NCI-H2171 treated with DMSO at 0.1 percent for 48 hours (cell line): ENCODE results near the gene SIRPD.
"Not testable (repeated sequence)": the region's sequence is repeated elsewhere in the genome, so short reads cannot be mapped to it uniquely, and the experiment has no call there.

Source experiments
- DNase-seq: peaks from one replicate; lab custom pipeline; 2025; lab: John Stamatoyannopoulos, UW

SIRPD gene

GRCh38 chr20:1557605-1558004 is at the start of gene SIRPD:
Gene SIRPD (minus strand): TSS chr20:1557705. CDS start chr20:1557653, 52 bp downstream.
- DNase-seq: no peak

- no peak for DNase-seq
Observed at GRCh38 chr20:1600736-1601135, 43.2 kb upstream of the SIRPD start.

- DNase-seq: no peak
Observed at GRCh38 chr20:1595333-1595732, 37.8 kb upstream of the SIRPD start.

GRCh38 chr20:1588533-1589460 is 31.3 kb upstream of the SIRPD start:
- DNase-seq: no peak

- no peak for DNase-seq
Observed at GRCh38 chr20:1587781-1588532, 30.5 kb upstream of the SIRPD start.

DNA sequence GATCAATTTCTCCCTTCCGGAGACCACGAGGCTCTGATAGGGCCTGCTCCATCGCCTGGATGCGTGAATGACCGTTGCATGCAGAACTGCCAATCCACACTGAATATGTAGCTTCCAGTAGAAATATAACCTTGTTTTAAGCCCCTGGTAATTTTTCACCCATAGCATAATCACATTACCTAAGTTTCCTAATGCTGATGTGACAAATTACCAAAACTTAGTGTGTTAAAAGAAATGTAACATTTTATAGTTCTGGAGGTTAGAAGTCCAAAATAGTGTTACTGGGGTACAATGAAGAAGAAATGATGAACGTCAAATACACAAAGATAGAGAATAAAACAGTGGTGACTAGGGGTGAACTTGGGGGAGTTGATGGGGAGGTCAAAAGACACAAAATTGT is 22.0 kb upstream of the SIRPD start:
- DNase-seq: no peak

GRCh38 chr20:1577906-1578305 is 20.4 kb upstream of the SIRPD start:
- DNase-seq: no peak

DNA sequence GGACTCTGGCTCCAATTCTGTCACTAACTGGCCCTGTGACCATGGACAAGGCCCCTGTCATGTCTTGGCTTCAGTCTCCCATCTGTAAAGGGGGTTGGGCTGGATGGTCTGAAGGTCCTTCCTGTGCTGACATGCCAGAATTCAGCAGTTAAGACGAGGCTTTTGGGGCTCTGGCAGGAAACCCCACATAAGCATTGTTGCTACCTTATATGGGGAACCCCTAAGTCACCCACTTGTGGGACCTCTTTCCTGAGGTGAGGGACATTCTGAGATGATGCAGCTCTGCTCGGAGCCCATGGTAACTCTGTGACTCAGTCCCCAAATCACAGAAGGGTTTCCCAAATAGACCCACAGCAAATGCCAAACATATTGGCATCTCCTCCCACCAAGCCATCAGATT is 19.8 kb upstream of the SIRPD start:
- DNase-seq: not testable (repeated sequence)

- no peak for DNase-seq
Observed at GRCh38 chr20:1576641-1577040, 19.1 kb upstream of the SIRPD start.

DNA sequence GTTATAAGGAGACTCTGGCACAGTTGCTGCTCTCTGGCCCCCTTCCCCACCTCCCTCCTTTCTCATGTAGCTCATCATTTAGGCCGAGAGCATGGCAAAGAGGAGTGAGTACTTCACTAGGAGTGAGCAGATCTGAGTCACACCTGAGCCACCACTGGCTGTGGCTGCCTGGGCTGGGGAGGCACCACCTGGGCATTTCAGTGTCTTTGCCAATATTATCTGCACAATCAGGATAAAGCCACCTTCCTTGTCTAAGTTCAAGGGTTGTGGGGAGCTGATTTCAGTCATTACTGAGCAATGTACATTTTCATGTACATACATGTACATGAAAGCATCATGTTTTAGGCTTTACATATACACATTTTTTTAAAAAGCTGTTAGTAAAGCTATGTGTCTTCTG is 18.5 kb upstream of the SIRPD start:
- not testable (repeated sequence) for DNase-seq

GRCh38 chr20:1571583-1571982 is 14.1 kb upstream of the SIRPD start:
- DNase-seq: not testable (repeated sequence)

DNA sequence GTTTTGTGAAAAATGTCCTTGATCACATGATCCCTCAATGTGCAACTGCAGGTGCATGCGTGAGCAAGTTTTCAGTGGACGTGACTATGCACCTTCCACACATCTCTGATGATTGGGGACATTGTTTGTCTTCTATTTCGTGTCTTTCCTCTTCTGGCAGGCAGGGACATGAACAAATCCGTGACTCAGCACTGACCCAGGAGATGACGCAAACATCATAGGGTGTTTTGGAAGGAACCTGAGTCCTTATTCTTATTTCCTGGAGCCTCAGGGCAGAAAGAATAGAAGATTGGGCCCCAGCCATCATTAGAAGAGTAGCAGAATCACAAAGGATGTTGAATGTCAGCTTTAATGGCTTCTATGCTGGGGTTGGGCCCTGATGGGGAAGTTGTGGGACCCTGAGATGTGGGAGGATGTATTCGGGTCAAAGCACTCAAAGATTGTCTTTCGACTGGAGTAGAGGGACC is 11.9 kb upstream of the SIRPD start:
- DNase-seq: no peak

- DNase-seq: no peak
Observed at GRCh38 chr20:1568163-1568490, 10.6 kb upstream of the SIRPD start.

- no peak for DNase-seq
Observed at GRCh38 chr20:1567392-1568162, 10.1 kb upstream of the SIRPD start.

DNA sequence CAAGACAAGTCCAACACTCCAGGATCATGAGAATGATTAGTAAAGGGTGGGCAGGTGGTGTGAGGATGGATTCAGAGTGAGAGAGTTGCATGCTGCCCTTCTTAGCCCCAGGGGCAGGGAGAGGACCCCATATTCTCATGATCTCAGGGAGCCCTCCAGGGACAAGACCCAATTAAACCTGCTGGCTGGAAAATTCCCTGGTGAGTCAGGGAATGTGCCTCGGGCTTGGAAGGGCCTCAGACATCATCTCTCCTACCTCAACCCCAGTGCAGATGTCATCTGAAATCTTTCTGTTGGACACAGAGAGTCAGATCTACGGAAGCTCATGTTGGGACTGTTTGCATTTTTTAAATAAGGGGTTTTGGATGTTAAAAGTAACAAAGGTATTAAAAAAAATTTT is 9.2 kb upstream of the SIRPD start:
- DNase-seq: no peak

GRCh38 chr20:1565461-1565860 is 8.0 kb upstream of the SIRPD start:
- no peak for DNase-seq

GRCh38 chr20:1563598-1563997 is 6.1 kb upstream of the SIRPD start:
- DNase-seq: no peak

DNA sequence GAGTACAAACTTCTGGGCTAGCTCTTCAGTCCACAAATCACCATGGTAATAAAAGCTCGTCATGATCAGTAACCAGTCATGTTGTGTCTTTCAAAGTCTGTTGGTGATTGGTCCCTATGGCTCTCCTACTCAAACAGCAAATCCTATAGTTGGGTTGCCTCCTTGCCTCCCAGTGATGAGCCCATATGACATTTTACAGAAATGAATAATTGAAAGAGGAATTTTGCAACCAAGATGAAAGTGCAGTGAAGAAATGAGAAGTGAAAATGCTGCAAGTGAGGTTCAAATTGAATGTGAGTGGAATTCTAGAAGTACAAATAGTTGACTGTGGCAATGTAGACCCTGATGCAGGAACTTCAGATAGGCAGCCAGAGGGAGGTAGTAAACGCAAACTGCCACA is 5.1 kb upstream of the SIRPD start:
- DNase-seq: no peak

- DNase-seq: no peak
Observed at GRCh38 chr20:1561350-1561749, 3.8 kb upstream of the SIRPD start.

- no peak for DNase-seq
Observed at GRCh38 chr20:1555952-1556351, 1.6 kb downstream of the SIRPD start.

- no peak for DNase-seq
Observed at GRCh38 chr20:1539816-1540419, 17.6 kb downstream of the SIRPD start.

- no peak for DNase-seq
Observed at GRCh38 chr20:1538655-1539054, 18.9 kb downstream of the SIRPD start.
